ENCODE measurements around the gene FSTL5.

The FSTL5 gene

GRCh38 chr4:161581262-161582230, 582.3 kb downstream of the FSTL5 start:
- TF ChIP-seq CTCF (conservative IDR thresholded peaks at IDR 0.05; ENCODE audit: low read depth, low read length) = no peak
- H3K4me3 ChIP-seq (ENCODE audit: low read length) = no peak overlapping the region
- DNase-seq (ENCODE audit: low read depth) = no peak

GRCh38 chr4:161577579-161578301, 586.1 kb downstream of the FSTL5 start:
- no peak overlapping the region for H3K4me3 ChIP-seq (ENCODE audit: low read length)
- peak; percentile 62 for DNase-seq (ENCODE audit: low read depth)
- no peak for TF ChIP-seq CTCF (conservative IDR thresholded peaks at IDR 0.05; ENCODE audit: low read depth, low read length)

GRCh38 chr4:161573836-161574235, 590.0 kb downstream of the FSTL5 start:
- DNase-seq (ENCODE audit: low read depth) = no peak
- no peak overlapping the region for H3K4me3 ChIP-seq (ENCODE audit: low read length)
- TF ChIP-seq CTCF (conservative IDR thresholded peaks at IDR 0.05; ENCODE audit: low read depth, low read length) = no peak

GRCh38 chr4:161564230-161564834, 599.5 kb downstream of the FSTL5 start:
- DNase-seq (ENCODE audit: low read depth) = no peak
- TF ChIP-seq CTCF (conservative IDR thresholded peaks at IDR 0.05; ENCODE audit: low read depth, low read length) = no peak
- no peak overlapping the region for H3K4me3 ChIP-seq (ENCODE audit: low read length)

GRCh38 chr4:161555689-161556660, 607.8 kb downstream of the FSTL5 start:
- no peak overlapping the region for H3K4me3 ChIP-seq (ENCODE audit: low read length)
- DNase-seq (ENCODE audit: low read depth) = peak; percentile 58
- TF ChIP-seq CTCF (conservative IDR thresholded peaks at IDR 0.05; ENCODE audit: low read depth, low read length) = no peak

GRCh38 chr4:161554372-161554990, 609.3 kb downstream of the FSTL5 start:
- no peak overlapping the region for H3K4me3 ChIP-seq (ENCODE audit: low read length)
- no peak for DNase-seq (ENCODE audit: low read depth)

More at GRCh38 chr4:161554372-161554990, 609.3 kb downstream of the FSTL5 start:
- TF ChIP-seq CTCF (conservative IDR thresholded peaks at IDR 0.05; ENCODE audit: low read depth, low read length) = no peak

Measured in retinal pigment epithelial cell (primary cell).